HUDEP-2 (cell line): ENCODE data around the gene SGTA.
"Not testable (repeated sequence)": the region's sequence is repeated elsewhere in the genome, so short reads cannot be mapped to it uniquely, and the experiment has no call there.

Source experiments
- DNase-seq, 76 experiments: peaks; one replicate each; lab custom pipeline; 2025; ENCODE audit not compliant: unreplicated experiment in 76 of 76; lab: John Stamatoyannopoulos, UW

The SGTA gene

GRCh38 chr19:2716722-2717637 is 66.1 kb downstream of the SGTA start:
- DNase-seq = no peak

DNA sequence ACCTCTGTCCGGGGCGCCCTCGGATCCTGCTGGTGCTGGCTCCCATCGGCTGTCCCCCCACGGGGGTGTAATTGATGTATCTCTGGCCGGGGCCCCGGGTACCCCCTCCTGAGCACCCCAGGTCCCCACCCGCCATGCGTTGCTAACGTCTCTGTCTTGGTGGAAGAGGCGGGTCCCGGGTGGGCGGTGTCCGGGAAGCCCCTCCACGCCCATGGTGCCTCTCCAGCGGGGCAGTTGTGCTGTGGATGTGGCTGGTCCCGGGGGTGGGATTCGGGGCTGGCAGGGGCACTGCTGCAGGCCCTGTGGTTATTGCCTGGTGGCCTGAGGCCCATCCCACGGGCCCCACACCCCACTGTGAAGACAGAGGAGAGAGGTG is 66.8 kb downstream of the SGTA start:
- no peak for DNase-seq

DNA sequence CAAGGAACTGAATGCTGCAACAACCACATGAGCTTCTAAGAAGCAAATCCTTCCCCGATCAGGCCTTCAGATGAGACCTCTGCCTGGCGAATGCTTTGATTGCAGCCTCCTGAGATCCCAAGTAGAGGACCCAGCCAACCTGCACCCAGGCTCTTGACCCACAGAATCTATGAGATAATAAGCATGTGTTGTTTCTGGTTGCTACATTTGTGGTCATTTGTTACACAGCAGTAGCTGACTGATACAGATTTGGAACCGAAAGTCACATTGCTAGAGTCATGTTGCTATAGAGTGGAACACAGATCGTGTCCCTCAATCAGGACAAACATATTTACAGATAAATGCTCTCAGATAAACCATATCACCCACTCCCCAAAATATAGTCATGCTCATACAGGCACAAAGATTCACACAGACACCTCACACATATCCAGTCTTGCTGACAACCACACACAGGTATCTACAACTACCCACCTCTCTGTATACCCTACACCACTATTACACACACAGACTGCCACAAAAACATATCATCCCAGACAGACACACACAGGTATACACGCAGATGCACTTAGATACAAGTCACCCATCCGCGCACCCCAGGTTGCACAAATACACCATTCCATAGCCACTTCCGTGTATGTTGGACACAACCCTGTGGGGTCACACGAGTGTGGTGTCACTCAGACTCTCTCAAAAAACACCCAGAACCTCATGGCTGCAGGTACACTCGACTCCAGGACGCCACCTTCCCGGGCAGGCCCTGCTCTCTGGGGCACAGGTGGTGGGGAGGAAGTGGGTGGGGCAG is 67.4 kb downstream of the SGTA start:
- DNase-seq = no peak

DNA sequence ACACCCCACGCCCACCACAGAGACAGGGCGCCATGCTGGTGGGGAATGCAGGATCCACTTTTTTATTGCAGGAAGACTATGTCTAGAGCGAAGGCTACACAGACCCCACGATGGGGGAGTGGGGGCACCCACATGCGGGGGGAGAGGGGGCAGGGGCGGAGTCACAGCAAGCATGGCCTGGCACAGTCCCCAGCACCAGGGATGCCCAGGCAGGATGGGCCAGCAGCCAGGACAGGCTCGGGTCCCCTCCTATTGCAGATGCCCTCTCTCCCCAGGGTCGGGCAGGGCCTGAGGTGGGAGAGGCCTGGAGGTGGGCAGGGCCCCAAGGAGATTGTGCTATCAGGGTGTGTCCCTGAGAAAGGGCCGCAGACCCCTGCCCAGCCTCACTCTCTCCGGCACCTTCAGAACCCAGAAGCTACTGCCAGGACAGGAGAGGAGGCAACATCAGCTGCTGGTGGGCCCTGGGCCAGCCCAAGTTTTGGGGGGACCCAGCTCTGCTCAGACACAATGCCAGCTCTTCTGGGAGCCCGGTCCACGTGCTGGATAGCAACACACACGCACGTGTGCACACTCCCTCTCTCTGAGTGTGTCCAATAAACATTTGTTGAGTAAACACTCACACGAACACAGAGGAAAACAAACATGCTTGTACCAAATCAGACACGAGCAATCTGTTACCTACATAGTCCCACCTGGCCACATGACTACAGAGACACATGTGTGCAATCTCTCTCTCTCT is 68.4 kb downstream of the SGTA start:
- no peak for DNase-seq

DNA sequence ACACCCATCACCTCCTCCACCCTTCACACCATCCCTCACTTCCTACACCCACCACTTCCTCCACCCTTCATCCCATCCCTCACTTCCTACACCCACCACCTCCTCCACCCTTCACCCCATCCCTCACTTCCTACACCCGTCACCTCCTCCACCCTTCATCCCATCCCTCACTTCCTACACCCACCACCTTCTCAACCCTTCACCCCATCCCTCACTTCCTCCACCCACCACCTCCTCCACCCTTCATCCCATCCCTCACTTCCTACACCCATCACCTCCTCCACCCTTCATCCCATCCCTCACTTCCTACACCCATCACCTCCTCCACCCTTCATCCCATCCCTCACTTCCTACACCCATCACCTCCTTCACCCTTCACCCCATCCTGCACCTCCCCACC is 69.0 kb downstream of the SGTA start:
- DNase-seq = not testable (repeated sequence)

DNA sequence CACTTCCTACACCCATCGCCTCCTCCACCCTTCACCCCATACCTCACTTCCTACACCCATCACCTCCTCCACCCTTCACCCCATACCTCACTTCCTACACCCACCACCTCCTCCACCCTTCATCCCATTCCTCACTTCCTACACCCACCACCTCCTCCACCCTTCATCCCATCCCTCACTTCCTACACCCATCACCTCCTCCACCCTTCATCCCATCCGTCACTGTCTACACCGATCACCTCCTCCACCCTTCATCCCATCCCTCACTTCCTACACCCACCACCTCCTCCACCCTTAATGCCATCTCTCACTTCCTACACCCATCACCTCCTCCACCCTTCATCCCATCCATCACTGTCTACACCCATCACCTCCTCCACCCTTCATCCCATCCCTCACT is 69.9 kb downstream of the SGTA start:
- not testable (repeated sequence) for DNase-seq

DNA sequence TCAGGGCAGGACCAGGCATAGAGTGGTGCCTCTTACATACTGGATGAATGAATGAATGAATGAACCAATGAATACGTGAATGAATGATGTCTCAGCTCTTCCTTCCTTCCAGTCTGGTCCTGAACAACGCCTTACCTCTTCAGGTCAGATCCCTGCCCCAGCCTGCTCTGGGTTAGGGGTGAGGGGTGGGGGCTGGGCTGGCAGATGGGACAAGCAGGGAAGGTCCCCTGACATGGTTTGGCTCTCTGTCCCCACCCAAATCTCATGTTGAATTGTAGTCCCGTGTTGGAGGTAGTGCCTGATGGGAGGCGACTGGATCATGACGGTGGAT is 71.2 kb downstream of the SGTA start:
- no peak for DNase-seq

- DNase-seq = no peak
Measured at GRCh38 chr19:2711172-2711874, 71.8 kb downstream of the SGTA start.

GRCh38 chr19:2706251-2706650 is 76.8 kb downstream of the SGTA start:
- DNase-seq = no peak
